Measurements from ENCODE around the gene OVCH1.
"Not testable (repeated sequence)": the region's sequence is repeated elsewhere in the genome, so short reads cannot be mapped to it uniquely, and the experiment has no call there.

Gene OVCH1

DNA sequence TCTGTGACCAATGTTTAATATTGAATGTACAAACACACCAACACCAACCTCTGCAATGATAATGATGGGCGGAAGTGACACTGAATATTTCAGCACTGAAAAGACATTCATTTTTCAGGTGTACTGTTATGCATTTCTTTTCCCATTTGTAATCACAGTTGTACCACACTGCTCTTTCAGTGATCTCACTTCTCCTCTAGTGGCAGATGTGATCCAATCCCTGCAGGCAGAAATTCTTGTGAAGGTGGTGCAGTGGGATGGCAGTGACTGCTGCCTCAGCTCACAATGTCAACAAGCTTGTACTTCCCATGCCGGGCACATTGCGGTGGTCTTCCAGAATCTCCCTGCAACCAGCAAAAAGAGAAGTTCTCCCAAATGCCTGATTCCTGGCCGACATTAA is 93.5 kb downstream of the OVCH1 start:
- no peak for DNase-seq (ENCODE audit: low read depth)

DNA sequence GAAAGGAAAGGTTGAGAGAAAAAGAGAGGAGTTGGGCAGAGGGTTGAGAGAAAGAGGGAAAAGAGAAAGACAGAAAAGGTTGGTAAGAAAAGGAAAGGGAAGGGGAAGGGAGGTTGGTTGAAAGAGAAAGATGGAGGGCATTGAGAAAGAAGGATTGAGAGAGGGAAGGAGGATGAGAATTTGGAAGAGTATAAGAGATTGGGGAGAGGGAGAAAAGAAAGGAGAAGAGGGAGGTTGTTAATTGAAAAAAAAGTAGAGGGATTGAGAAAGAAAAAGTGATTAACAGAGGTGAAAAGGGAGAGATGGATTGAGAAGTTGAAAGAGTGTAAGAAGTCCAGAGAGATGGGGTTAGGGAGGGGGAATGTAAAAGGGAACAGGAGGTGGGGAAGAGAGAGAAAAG is 95.0 kb downstream of the OVCH1 start:
- DNase-seq (ENCODE audit: low read depth) = no peak

DNA sequence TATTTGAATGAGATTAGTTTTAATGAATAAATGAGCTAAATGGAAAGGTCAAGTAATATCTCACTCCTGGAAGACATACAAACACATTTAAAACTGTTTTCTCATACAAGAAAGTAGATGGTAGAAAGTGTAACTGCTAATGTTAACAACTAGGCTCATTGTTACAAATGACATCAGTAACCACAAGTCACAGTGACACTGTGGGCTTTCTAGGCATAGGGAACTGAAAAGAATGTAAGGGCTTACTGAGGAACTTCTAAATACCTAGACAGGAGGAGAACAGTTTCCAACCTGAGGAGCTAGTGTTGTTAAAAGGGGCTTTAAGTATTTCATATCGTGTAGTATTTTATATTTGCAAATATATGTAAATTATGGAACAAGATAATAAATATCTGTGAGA is 99.0 kb downstream of the OVCH1 start:
- DNase-seq (ENCODE audit: low read depth) = no peak

DNA sequence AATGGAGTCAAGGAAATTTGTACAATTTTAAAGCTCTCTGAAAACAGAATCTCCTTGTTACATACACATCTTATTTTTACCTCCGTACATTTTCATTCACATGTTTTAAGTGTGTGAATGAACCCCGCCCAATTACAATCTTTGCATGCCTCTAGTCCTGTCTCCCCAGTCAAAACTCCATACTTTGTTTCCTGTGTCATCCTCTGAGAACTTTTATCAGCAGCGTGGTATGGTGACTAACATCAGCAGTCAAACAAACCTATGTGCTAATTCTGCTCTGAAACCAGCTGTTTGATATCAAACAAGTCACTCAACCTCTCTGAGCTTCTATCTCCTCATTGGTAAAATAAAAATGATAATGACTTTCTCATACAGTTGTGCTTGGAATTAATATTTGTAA is 100.7 kb downstream of the OVCH1 start:
- no peak for DNase-seq (ENCODE audit: low read depth)

DNA sequence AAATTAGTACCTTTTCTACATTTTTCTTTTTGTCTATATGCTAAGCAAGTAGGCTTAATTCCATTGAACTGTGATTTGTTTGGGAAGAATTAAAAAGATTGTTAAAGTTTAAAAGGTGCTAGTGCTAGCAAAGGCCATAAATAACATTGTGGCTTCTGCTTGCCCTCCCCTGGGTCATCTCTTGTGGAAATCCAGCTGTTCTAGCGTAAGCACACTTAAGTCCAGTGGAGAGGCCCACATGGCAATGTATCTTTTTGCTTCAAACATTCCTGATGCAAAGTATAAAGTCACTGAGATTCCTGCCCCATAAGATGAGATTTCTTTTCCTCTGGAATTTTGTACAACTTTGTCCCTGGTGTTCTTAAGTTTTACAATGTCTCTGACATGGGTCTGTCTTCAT is 102.1 kb downstream of the OVCH1 start:
- DNase-seq (ENCODE audit: low read depth) = no peak

DNA sequence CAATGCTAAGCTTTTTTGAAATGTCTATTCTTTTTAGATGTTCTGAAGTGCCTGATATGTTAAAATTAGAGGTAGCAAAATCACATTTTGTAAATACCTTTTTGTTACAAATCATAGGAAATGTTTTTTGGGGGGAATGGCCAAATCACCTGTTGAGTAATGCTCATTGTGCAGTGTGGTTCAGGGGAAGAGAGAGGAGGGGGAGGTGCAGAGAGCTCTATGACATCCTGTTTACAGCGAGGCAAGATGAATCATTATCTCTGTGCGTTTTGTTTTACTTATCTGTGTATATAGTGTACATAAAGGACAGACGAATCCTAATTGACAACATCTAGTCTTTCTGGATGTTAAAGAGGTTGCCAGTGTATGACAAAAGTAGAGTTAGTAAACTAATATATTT is 107.1 kb downstream of the OVCH1 start:
- DNase-seq (ENCODE audit: low read depth) = peak; percentile 14

DNA sequence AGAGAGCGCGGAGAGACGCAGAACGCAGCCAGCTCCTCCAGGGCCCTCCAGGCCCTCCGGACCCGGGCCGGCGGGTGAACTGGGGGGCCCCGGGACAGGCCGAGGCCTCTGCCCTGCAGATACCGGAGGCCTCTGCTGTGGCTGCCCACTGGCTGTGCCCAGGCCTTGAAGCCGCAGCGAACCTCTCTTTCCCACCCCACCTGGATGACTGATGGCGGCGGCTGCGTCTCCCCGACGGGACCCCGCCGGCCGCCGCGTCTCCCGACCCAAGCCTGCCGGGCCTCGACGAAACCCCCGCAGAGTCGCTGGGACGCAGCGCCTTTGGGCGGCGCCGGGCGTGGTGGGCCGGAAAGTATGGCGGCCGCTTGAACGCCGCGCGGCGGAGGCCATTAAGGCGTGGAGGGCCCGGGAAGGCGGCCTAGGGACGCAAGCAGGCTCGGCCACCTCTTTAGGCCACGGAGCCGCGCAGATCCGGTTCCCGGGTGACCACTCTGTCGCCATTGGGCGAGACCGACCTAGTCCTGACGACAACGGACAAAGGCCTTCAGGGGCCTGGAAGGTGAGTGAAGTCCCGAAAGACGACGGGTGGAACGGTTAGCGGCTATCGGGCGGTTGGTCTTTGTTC is 108.1 kb downstream of the OVCH1 start:
- DNase-seq (ENCODE audit: low read depth) = no peak

DNA sequence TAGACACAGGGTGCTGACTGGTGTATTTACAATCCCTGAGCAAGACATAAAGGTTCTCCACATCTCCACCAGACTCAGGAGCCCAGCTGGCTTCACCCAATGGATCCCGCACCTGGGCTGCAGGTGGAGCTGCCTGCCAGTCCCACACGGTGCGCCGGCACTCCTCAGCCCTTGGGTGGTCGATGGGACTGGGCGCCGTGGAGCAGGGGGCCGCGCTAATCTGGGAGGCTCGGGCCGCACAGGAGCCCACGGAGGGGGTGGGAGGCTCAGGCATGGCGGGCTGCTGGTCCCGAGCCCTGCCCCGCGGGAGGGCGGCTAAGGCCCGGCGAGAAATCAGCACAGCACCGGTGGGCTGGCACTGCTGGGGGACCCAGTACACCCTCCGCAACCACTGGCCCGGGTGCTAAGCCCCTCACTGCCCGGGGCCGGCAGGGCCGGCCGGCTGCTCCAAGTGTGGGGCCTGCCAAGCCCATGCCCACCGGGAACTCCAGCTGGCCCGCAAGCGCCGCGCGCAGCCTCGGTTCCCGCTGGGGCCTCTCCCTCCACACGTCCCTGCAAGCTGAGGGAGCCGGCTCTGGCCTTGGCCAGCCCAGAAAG is 111.3 kb downstream of the OVCH1 start:
- DNase-seq (ENCODE audit: low read depth) = not testable (repeated sequence)

DNA sequence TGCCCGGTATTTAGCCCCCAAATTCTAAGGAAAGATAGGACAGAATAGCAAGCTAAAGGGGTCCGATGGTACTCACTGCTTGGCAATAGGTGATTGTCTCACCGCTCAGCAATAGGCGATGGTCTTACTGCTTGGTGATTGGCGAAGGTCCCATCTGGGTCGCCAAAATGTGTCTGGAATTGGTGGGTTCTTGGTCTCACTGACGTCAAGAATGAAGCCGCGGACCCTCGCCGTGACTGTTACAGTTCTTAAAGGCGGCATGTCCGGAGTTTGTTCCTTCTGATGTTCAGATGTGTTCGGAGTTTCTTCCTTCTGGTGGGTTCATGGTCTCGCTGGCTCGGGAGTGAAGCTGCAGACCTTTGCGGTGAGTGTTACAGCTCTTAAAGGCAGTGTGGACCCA is 112.3 kb downstream of the OVCH1 start:
- DNase-seq (ENCODE audit: low read depth) = not testable (repeated sequence)

DNA sequence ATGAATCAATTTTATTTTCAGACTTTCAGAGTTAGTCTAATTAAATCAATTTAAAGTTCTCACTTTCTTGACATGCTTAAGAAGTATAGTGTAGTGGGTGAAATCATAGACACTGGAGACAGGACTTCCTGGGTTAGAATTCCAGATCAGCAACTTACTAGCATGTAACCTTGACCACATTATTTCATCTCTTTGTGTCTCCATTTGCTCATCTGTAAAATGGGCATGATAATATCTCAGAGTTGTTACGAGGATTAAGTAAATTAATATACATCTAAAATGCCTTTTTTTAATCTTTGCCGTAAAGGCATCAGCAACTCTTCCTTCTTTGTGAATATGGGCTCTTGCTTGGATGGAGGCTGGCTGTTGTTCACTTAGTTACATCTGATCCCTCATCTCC is 115.2 kb downstream of the OVCH1 start:
- DNase-seq (ENCODE audit: low read depth) = no peak

DNA sequence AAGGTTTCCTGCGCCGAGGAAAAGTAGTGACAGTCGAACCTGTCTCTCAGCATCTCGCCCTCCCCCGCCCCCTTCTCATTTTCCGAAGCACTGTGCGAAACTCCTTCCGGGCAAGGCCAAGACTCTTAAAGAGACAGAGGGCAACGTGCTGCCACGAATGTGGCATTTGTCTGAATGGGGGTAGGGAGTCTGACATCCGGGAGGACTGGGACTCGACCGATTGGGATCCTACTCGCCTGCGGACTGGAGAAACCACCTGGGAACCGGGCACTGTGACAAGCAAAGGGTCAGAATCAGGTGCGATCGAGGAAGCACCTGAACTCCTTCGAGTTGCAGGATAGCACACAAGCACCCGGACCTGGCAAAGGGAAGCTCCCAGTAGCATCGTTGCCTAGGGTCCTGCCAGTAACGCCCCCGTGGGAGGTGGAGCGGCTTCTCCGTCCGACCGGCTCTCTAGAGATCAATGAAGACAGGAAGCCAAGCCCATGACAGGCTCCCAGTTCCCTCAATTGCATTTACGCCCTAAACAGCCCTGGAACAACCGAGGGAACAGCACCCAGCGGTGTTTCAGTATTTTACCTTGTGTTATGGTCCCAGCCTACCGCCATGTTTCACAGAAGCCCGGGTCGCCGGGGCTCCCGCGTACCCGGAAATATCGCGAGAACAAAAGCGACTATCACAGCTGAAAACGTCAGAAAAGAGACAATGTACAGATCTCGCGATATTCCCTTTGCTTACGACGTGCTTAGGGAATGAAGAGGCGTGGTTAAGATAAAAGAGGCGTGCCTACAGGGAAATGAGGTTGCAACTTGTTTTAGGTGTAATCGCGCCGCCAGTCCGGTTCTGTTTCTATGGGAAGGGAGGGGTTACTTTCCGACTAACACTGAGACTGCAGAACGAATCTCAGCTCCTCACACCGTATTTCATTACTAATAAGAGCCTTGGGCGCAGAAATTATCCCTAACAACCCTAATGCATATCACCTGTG is 116.7 kb downstream of the OVCH1 start, which contains the start of gene ERGIC2:
ERGIC2 (minus strand) TSS at position 637 of the 988 bp plus-strand sequence. CDS start 9,539 bp downstream, outside the sequence.
- peak; percentile 75 for DNase-seq (ENCODE audit: low read depth)

Data from activated T-cell treated with anti-CD3 and anti-CD28 coated beads for 1 hour (primary cell).